Central memory CD8-positive, alpha-beta T cell (primary cell): Measurements from ENCODE around the gene PHTF1.

Experiments
- ATAC-seq: fragments of 150-1000 bp; cut with Tn5 transposase; replicated peaks from 2 replicates; pipeline ENCODE4 v1.10.0; 2022; ENCODE audit warnings: mild to moderate bottlenecking, moderate FRiP score, moderate number of reproducible peaks; ENCODE audit not compliant: poor library complexity, severe bottlenecking; ENCODE audit errors: extremely low read depth
- DNase-seq, 2 donors: peaks; one replicate each; pipeline ENCODE4 v3.0.0; 2021; ENCODE audit warnings: low spot score in 2 of 2
- H3K27ac Mint-ChIP-seq: one replicate; pipeline ENCODE4 v1.8.0; 2022; ENCODE audit warnings: low read depth, mild to moderate bottlenecking, moderate library complexity, mixed read lengths
- H3K27me3 Mint-ChIP-seq: one replicate; pipeline ENCODE4 v1.8.0; 2022; ENCODE audit warnings: mixed read lengths
- H3K36me3 Mint-ChIP-seq: one replicate; pipeline ENCODE4 v1.8.0; 2022; ENCODE audit warnings: mild to moderate bottlenecking, moderate library complexity, mixed read lengths; ENCODE audit not compliant: insufficient read depth
- H3K4me1 Mint-ChIP-seq: one replicate; pipeline ENCODE4 v1.8.0; 2022; ENCODE audit warnings: mixed read lengths
- H3K4me3 Mint-ChIP-seq: one replicate; pipeline ENCODE4 v1.8.0; 2022; ENCODE audit warnings: mild to moderate bottlenecking, moderate library complexity, mixed read lengths
- H3K9me3 Mint-ChIP-seq: one replicate; pipeline ENCODE4 v1.8.0; 2022; ENCODE audit warnings: mixed read lengths

PHTF1 gene

DNA sequence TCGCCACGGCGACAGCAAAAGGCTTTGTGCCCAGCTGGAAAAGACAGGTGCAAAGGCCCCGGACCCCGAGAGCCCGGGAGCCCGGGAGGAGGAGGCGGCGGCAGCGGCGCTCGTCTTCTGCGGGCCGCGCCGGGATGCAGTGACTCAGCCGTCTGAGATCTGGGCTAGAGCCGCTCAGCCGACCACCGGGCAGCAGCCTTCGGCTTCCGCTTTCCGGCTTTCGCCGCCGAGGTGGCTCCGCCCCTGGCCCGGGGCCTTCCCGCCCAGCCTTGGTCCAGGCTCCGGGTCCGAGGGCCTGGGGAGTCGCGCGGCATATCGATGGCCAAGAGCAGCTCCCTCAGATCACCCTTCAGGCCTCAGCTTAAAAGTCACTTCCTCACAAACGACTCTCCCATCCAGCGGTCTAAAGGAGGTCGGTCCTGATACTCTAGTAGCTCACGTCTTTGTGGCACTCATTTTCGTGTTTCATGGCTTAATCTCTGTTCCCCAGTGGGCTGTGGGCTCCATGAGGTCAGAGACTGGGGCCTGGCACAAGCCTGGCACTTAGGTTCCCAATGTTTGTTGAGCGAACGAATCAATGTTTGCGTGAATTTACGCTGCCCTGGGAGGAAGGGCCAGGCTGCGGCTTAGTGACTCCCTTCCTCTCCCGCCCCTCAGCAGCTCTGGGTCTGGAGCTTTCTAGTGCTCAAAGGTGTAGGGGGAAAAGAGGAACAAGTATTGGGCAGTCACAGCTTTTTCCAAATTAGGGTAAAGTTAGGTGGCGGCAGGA lies at the start of gene PHTF1:
PHTF1 (minus strand) TSS at position 154 of the 769 bp plus-strand sequence. CDS start 783 bp downstream, outside the sequence.
- Mint-ChIP-seq H3K27me3 (no peaks in the 10 kb centered on the region), H3K4me3 (peak within 1 kb of the TSS; percentile 94), H3K4me1 (peaks cover 32% of the 10 kb centered on the region), H3K9me3 (no peaks in the 10 kb centered on the region), H3K36me3 (peaks cover 13% of the 10 kb centered on the region), H3K27ac (peak within 1 kb of the TSS; percentile 96)
- ATAC-seq: peak; percentile 63
- peak; percentile 27 to 28 for DNase-seq

- Mint-ChIP-seq H3K27me3 (no peaks in the 10 kb centered on the region), H3K4me3 (peak overlapping the region; percentile 90), H3K9me3 (no peaks in the 10 kb centered on the region), H3K36me3 (peaks cover 26% of the 10 kb centered on the region), H3K4me1 (peaks cover 67% of the 10 kb centered on the region), H3K27ac (peak overlapping the region; percentile 97)
- DNase-seq: no peak
- no peak for ATAC-seq
These were observed 49.3 kb upstream of the PHTF1 start for GRCh38 chr1:113808450-113809195.

DNA sequence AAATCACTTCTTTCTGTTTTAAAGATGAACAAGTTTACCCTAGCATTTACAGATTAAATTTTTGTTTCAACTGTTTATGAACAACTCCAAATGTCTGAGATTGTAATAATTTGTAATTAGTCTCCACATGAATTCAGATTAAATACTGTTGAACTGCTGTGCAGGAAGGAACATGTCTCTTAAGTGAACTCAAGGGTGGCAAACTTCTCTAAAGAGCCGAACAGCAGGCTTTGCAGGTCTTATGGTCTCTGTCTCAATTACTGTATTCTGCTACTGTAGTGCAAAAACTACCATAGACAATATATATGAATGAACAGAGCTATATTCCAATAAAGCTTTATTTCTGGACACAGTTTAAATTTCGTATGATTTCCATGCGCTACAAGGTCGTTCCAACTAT lies 46.4 kb upstream of the PHTF1 start:
- Mint-ChIP-seq H3K27ac (no peak overlapping the region), H3K36me3 (peaks cover 22% of the 10 kb centered on the region), H3K4me1 (peaks cover 77% of the 10 kb centered on the region), H3K9me3 (no peaks in the 10 kb centered on the region), H3K4me3 (peak overlapping the region; percentile 27), H3K27me3 (no peaks in the 10 kb centered on the region)
- ATAC-seq: no peak
- DNase-seq: no peak

DNA sequence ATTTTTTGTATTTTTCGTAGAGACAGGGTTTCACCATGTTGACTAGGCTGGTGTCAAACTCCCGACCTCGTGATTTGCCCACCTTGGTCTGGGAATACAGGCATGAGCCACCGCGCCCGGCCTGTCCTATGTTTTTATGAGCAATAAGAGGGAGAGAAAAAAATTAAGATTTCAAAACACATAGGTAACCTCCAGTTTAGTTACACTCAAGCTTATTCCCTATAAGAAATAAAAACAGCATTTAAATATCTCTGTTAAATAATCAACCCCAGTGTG lies 45.9 kb upstream of the PHTF1 start:
- no peaks in the 10 kb centered on the region for H3K27me3 Mint-ChIP-seq
- DNase-seq (no peak), ATAC-seq (no peak)
- no peak overlapping the region for H3K4me3 Mint-ChIP-seq
- peaks cover 22% of the 10 kb centered on the region for H3K36me3 Mint-ChIP-seq
- H3K27ac Mint-ChIP-seq: no peak overlapping the region
- H3K9me3 Mint-ChIP-seq: no peaks in the 10 kb centered on the region
- H3K4me1 Mint-ChIP-seq: peaks cover 73% of the 10 kb centered on the region

DNA sequence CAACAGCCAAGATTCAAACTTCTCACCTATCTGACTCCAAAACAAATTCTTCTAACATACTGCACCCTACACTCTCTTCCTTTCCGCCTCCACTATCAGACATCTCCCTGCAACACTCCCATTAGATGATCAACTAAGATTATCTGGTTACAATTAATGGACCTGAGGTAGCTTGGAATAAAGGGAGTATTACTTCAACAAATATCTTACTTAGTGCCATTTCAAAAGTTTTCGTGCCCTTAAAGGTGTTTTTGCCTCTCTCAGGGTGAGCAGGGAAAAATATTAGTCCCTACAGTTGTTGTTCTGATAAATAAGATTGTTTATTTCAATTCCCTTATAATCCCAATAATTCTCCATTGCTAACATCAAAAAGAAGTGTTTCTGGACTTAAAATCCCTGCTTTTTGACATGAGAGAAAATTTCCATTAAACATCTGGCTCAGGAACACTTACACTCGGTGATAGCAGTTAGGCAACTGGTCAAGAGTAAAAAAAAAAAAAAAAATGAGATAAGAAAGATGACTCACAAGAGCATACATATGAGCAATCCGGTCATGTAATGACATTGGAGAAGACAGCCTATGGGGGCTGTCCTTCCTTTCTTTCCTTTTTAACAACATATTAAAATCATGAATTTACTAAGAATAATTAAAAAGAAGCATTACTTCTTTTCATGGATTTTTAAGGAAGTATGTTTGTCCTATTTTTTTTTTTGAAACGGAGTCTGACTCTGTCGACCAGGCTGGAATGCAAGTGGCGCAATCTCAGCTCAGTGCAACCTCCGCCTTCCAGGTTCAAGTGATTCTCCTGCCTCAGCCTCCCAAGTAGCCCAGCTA lies 45.4 kb upstream of the PHTF1 start:
- H3K27ac Mint-ChIP-seq: no peak overlapping the region

GRCh38 chr1:113802367-113803007 lies 43.2 kb upstream of the PHTF1 start:
- Mint-ChIP-seq H3K9me3 (no peaks in the 10 kb centered on the region), H3K4me1 (peaks cover 59% of the 10 kb centered on the region), H3K4me3 (no peak overlapping the region), H3K27ac (no peak overlapping the region), H3K36me3 (peaks cover 23% of the 10 kb centered on the region), H3K27me3 (no peaks in the 10 kb centered on the region)
- ATAC-seq (no peak), DNase-seq (no peak)

More for the DNA sequence above, 45.4 kb upstream of the PHTF1 start:
- no peaks in the 10 kb centered on the region for H3K9me3 Mint-ChIP-seq
- DNase-seq: no peak
- H3K4me1 Mint-ChIP-seq: peaks cover 68% of the 10 kb centered on the region
- no peaks in the 10 kb centered on the region for H3K27me3 Mint-ChIP-seq
- peaks cover 22% of the 10 kb centered on the region for H3K36me3 Mint-ChIP-seq
- H3K4me3 Mint-ChIP-seq: no peak overlapping the region
- ATAC-seq: no peak

DNA sequence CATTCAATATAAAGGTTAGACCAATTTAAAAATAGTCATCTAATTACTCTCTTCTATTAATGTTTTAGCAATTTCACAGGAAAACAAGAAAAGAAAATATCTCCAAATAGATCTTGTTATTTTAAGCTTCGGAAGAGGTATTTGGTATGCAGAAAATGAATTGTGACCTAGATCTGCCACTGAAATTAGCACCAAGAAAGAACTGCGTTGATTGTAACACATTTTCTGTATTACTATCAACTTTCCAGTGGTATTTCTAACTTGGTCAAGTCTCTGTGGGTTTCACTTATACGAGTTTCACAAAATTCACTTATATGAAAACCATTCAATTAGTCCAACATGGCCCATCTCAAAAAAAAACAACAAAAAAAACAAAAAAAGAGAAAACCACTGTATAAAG lies 41.2 kb upstream of the PHTF1 start:
- Mint-ChIP-seq H3K36me3 (peaks cover 25% of the 10 kb centered on the region), H3K27me3 (no peaks in the 10 kb centered on the region), H3K9me3 (no peaks in the 10 kb centered on the region), H3K4me3 (no peak overlapping the region), H3K27ac (peak overlapping the region; percentile 46), H3K4me1 (peaks cover 48% of the 10 kb centered on the region)
- ATAC-seq: no peak
- no peak for DNase-seq

DNA sequence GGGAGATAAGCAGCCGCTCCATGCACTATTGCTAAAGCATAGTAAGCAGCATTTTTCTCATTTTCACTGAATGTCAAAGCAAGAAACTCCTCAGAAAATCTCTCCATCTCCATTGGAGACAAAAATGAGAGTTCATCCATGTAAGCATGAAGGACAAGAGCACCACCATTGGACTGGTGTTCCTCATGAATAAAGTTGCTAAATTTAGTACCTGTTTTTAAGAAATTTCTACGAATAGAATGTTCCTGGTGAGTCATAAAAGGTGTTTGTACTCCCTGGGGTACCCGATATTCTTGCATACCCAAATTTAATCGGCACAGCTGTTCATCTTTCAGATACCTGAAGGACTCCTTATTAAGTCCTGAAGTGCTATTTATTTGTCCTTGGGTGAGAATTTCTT lies 38.2 kb upstream of the PHTF1 start:
- no peaks in the 10 kb centered on the region for H3K9me3 Mint-ChIP-seq
- H3K27me3 Mint-ChIP-seq: no peaks in the 10 kb centered on the region
- H3K27ac Mint-ChIP-seq: no peak overlapping the region
- no peak for DNase-seq
- ATAC-seq: no peak
- H3K36me3 Mint-ChIP-seq: peaks cover 26% of the 10 kb centered on the region
- H3K4me3 Mint-ChIP-seq: no peak overlapping the region
- peaks cover 36% of the 10 kb centered on the region for H3K4me1 Mint-ChIP-seq

DNA sequence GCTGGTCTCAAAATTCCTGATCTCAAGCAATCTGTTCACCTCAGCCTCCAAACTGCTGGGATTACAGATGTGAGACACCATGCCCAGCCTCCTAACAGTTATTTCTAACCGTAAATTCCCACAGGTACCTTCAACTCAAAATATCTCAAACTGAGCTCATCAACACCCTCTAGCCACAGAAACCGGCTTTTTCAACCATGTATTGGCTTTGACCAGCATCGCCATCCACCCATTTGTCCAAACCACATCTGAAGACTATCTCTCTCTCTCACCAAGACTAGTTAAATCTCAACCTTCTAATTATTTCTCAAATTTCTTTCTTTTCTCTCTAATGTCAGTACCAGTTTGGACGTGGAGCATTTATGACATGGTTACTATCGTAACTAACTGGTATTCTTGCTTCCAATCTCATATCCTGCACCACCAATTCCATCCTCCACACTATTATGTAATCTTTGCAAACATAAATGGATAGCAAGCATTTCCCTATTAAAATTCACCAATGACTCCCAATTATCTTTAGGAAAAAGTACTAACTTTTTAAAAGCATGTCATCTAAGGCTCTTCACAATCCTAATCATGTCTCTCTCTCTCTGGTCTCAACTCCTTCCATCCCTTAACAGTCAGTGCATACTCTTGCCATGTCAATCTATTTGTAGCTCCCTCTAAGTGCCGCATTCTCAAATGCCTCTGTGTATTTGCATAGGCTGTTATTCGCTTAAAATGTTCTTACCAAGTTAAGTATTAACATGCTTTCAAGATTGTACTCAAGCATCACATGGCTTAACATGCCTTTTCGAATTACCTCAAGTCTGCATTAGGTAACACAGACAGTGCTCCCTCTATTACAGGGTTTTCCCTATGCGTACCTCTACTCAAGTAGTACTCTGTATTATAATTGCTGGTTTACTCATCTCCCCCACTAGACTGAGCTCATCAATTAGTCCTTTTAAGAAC lies 34.9 kb upstream of the PHTF1 start:
- no peak for DNase-seq
- no peak for ATAC-seq
- H3K4me3 Mint-ChIP-seq: no peak overlapping the region
- no peaks in the 10 kb centered on the region for H3K27me3 Mint-ChIP-seq
- peaks cover 49% of the 10 kb centered on the region for H3K4me1 Mint-ChIP-seq
- H3K27ac Mint-ChIP-seq: peak overlapping the region; percentile 89
- no peaks in the 10 kb centered on the region for H3K9me3 Mint-ChIP-seq
- H3K36me3 Mint-ChIP-seq: peaks cover 32% of the 10 kb centered on the region

- ATAC-seq (no peak), DNase-seq (no peak)
- peaks cover 32% of the 10 kb centered on the region for H3K36me3 Mint-ChIP-seq
- peak overlapping the region; percentile 89 for H3K27ac Mint-ChIP-seq
- H3K4me1 Mint-ChIP-seq: peaks cover 53% of the 10 kb centered on the region
- no peaks in the 10 kb centered on the region for H3K27me3 Mint-ChIP-seq
- no peak overlapping the region for H3K4me3 Mint-ChIP-seq
- H3K9me3 Mint-ChIP-seq: no peaks in the 10 kb centered on the region
These were observed 33.7 kb upstream of the PHTF1 start for GRCh38 chr1:113792986-113793385.

DNA sequence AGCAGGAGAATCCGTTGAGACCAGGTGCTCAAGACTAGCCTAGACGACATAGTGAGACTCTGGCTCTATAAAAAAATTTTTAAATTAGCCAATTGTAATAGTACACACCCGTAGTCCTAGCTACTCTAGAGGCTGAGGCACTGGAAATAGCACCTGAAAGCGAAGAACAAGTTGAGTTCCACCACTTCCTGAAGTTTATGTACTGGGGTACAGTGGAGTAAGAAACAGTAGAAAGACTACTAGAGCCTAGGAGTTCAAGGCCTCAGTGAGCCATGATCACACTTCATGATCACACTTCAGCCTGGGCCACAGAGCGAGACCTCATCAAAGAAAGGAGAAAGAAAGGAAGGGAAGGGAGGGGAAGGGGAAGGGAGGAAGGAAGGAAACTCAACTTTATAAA lies 33.2 kb upstream of the PHTF1 start:
- ATAC-seq: peak; percentile 88
- peaks cover 29% of the 10 kb centered on the region for H3K36me3 Mint-ChIP-seq
- DNase-seq: no peak
- H3K27ac Mint-ChIP-seq: peak overlapping the region; percentile 89
- H3K4me1 Mint-ChIP-seq: peaks cover 58% of the 10 kb centered on the region
- H3K9me3 Mint-ChIP-seq: no peaks in the 10 kb centered on the region
- no peaks in the 10 kb centered on the region for H3K27me3 Mint-ChIP-seq
- H3K4me3 Mint-ChIP-seq: no peak overlapping the region
